Thyroid gland (tissue), 4 donors: ENCODE results near the gene PANK3. TPM values are rescaled to one million over a fixed set of nuclear protein-coding genes. Genes with fewer than 3 reads are reported as not detected.

Experiments used
- DNase-seq, 2 donors: peaks; one replicate each; pipeline ENCODE4 v3.0.0-alpha.2; 2019
- H3K27ac ChIP-seq, 3 donors: fragments of 200-600 bp; sonication (generic); 1 replicate in 2 of 3; 2 replicates in 1 of 3; pipeline ENCODE4 v1.5.1; 2016 to 2019; ENCODE audit warnings: mild to moderate bottlenecking in 1 of 3, moderate library complexity in 1 of 3
- H3K27me3 ChIP-seq: fragments of 200-600 bp; sonication (generic); one replicate; pipeline ENCODE4 v1.5.1; 2019
- H3K36me3 ChIP-seq, 2 donors: fragments of 200-600 bp; sonication (generic); one replicate each; pipeline ENCODE4 v1.5.1; 2016 to 2019
- H3K4me1 ChIP-seq, 2 donors: fragments of 200-600 bp; sonication (generic); one replicate each; pipeline ENCODE4 v1.5.1; 2017 to 2019
- H3K4me3 ChIP-seq, 3 donors: fragments of 200-600 bp; sonication (generic); replicated peaks in 1 of 3; 1 replicate in 2 of 3; 2 replicates in 1 of 3; pipeline ENCODE4 v1.5.1; 2016; ENCODE audit warnings: mild to moderate bottlenecking in 1 of 3
- H3K9me3 ChIP-seq: fragments of 200-600 bp; sonication (generic); one replicate; pipeline ENCODE4 v1.5.1; 2017
- POLR2A ChIP-seq, 2 donors: fragments of 450-650 bp; IDR thresholded peaks; one replicate each; pipeline ENCODE4 v1.6.1; 2017; ENCODE audit warnings: antibody characterized with exemption in 2 of 2, mild to moderate bottlenecking in 2 of 2, moderate library complexity in 1 of 2
- WGBS, 2 donors: methylation state at CpG; one replicate each; pipeline ENCODE4 v1.1.5; 2017; 5-methylcytosine and 5-hydroxymethylcytosine counted together
- intact Hi-C: fragments of 100-400 bp; cut with DNase I; formaldehyde crosslinking; loops from one replicate; pipeline ENCODE4 v1.15.1; 2023
- total RNA-seq, 4 donors: library from RNA; depleted of rRNA; stranded (reverse); fragments of >200 nt; gene quantifications; one replicate each; pipeline ENCODE4 v1.2.3, GENCODE V29; 2016
- TF ChIP-seq, protein P1 (sequence below), 6 experiments: fragments of 200-600 bp in 3 of 6; fragments of 450-650 bp in 3 of 6; sonication (generic) in 3 of 6; IDR thresholded peaks; one replicate each; pipeline ENCODE4 v1.5.1; 2016 to 2019; ENCODE audit warnings: antibody characterized with exemption in 6 of 6, mild to moderate bottlenecking in 2 of 6, inconsistent platforms in 1 of 6, moderate library complexity in 1 of 6

The PANK3 gene
- total RNA-seq, 4 donors from 2014 or later = 38.7 to 73.8 (median 49.3) TPM

DNA sequence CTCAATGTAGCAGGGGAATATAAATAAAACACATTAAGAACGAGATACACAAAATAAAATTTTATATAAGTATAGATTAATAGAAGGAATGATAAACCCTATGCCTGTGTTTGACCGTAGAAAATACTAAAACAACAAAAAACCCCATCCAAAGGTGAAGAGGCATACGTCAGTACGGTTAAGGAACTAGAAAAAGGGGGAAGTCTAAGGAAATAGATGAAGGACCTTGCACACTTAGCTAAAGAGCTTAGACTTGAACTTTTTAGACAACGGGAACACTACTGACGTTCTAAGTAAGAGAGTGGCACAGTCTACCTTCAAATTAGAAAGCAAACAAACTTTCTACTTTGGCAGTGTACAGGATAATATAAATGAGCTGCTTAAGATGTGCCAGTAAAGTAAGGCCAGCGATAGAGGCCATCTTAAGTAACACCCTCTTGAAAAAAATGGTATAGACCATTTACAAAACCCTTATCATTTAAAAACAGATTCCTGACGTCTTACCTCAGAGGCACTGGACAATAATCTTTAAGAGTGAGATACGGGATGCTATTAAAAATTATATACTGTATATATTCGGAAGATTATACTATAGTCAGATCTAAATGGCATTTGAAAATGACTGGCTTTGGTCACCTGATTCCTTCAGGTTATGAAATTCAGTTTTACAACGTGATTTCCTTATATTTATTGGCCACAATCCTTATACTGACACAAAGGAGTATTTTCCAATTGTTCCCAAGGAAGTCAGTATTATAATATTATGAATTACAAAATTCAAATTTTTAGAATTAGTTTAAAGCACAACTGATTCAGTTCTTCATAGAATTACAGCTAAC is 8.5 kb downstream of the PANK3 start:
- H3K4me3 ChIP-seq = no peak overlapping the region
- H3K36me3 ChIP-seq = peaks cover 0 to 5% of the 10 kb centered on the region in 2 donors
- intact Hi-C loops = no loop called here
- WGBS, 2 donors = 79 to 85% methylated on average over 11 of the region's 11 CpGs
- H3K27me3 ChIP-seq = no peaks in the 10 kb centered on the region
- H3K9me3 ChIP-seq = no peaks in the 10 kb centered on the region
- no peak overlapping the region for H3K27ac ChIP-seq
- TF ChIP-seq POLR2A (IDR thresholded peaks at IDR 0.05) = no peak
- TF ChIP-seq, protein P1, sequence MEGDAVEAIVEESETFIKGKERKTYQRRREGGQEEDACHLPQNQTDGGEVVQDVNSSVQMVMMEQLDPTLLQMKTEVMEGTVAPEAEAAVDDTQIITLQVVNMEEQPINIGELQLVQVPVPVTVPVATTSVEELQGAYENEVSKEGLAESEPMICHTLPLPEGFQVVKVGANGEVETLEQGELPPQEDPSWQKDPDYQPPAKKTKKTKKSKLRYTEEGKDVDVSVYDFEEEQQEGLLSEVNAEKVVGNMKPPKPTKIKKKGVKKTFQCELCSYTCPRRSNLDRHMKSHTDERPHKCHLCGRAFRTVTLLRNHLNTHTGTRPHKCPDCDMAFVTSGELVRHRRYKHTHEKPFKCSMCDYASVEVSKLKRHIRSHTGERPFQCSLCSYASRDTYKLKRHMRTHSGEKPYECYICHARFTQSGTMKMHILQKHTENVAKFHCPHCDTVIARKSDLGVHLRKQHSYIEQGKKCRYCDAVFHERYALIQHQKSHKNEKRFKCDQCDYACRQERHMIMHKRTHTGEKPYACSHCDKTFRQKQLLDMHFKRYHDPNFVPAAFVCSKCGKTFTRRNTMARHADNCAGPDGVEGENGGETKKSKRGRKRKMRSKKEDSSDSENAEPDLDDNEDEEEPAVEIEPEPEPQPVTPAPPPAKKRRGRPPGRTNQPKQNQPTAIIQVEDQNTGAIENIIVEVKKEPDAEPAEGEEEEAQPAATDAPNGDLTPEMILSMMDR (IDR thresholded peaks at IDR 0.05) = no peak
- DNase-seq = no peak
- peaks cover 15 to 24% of the 10 kb centered on the region in 2 donors for H3K4me1 ChIP-seq

DNA sequence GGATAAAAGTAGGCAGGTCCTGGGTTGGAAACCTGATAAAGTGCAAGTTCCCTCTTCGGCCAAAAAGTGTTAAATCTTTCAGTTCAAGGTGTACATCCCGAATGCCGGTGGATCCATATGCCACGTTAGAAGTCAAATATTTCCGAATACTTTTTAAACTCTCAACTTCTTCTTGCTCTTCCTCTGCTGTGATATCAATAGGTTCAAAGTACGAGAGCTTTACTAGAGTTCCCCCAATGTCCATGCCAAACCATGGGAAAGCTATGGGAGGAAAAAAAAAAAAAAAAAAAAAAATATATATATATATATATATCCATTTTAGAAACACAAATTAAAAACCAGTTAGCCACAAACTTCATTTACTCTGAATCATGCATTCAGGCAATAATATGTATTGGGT is 10.4 kb downstream of the PANK3 start:
- H3K27ac ChIP-seq = no peak overlapping the region
- no peak for DNase-seq
- no peak overlapping the region for H3K4me3 ChIP-seq
- no peaks in the 10 kb centered on the region for H3K27me3 ChIP-seq
- intact Hi-C loops = no loop called here
- no peak for TF ChIP-seq POLR2A (IDR thresholded peaks at IDR 0.05)
- TF ChIP-seq, protein P1 (IDR thresholded peaks at IDR 0.05) = no peak
- H3K9me3 ChIP-seq = no peaks in the 10 kb centered on the region
- H3K36me3 ChIP-seq = peaks cover 0 to 5% of the 10 kb centered on the region in 2 donors
- peaks cover 12 to 23% of the 10 kb centered on the region in 2 donors for H3K4me1 ChIP-seq
- 97 to 99% methylated on average over 6 of the region's 6 CpGs for WGBS, 2 donors

DNA sequence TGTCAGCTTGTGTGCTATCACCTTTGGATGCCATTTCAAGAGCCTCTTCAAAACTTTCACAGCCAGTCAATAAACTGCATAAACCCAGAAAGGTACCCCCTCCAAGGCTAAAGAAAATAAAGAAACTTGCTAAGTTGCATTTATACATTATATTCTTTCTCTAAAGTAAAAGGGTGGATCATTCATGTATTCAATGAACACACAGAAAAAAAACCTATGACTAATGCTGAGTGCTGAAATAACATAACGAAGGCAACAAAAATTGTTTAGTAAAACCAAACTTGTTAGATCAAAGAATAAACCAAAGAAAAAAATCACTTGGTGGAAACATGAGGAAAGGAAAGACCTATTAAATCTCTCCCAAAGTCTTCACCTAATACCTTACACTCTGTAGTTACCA is 15.2 kb downstream of the PANK3 start:
- H3K27ac ChIP-seq = peak overlapping the region in 1 of 3 donors; percentile 15
- 35 to 44% methylated on average over 1 of the region's 1 CpG for WGBS, 2 donors
- TF ChIP-seq POLR2A (IDR thresholded peaks at IDR 0.05) = no peak
- TF ChIP-seq, protein P1 (IDR thresholded peaks at IDR 0.05) = no peak
- intact Hi-C loops = no loop called here
- DNase-seq = no peak
- H3K4me1 ChIP-seq = peaks cover 9 to 32% of the 10 kb centered on the region in 2 donors
- H3K27me3 ChIP-seq = no peaks in the 10 kb centered on the region
- no peak overlapping the region for H3K4me3 ChIP-seq
- peaks cover 0 to 6% of the 10 kb centered on the region in 2 donors for H3K36me3 ChIP-seq
- no peaks in the 10 kb centered on the region for H3K9me3 ChIP-seq

DNA sequence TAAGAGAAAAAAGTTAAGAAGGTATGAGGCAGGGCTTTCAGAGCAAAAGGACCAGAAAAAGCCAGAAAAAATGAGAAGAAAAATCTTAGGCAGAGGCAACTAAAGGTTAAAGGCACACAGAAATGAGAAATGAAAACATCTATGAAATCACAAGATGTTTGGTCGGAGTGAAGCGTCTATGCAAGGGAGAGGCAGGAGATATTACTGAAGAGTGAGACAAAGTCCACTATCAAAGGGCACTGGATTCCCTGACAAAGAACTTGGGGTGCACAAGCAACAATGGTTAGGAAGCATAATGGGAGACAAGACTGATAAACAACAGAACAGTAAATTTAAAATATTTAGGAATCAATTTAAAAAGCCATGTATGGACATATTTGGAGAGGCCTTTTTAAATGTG is 16.9 kb downstream of the PANK3 start:
- peaks cover 9 to 28% of the 10 kb centered on the region in 2 donors for H3K4me1 ChIP-seq
- TF ChIP-seq, protein P1 (IDR thresholded peaks at IDR 0.05) = no peak
- TF ChIP-seq POLR2A (IDR thresholded peaks at IDR 0.05) = no peak
- H3K27ac ChIP-seq = no peak overlapping the region
- peaks cover 12 to 20% of the 10 kb centered on the region in 2 donors for H3K36me3 ChIP-seq
- H3K4me3 ChIP-seq = no peak overlapping the region
- H3K9me3 ChIP-seq = no peaks in the 10 kb centered on the region
- no peaks in the 10 kb centered on the region for H3K27me3 ChIP-seq
- intact Hi-C loops = no loop called here
- no peak for DNase-seq
- 71 to 80% methylated on average over 2 of the region's 2 CpGs for WGBS, 2 donors

DNA sequence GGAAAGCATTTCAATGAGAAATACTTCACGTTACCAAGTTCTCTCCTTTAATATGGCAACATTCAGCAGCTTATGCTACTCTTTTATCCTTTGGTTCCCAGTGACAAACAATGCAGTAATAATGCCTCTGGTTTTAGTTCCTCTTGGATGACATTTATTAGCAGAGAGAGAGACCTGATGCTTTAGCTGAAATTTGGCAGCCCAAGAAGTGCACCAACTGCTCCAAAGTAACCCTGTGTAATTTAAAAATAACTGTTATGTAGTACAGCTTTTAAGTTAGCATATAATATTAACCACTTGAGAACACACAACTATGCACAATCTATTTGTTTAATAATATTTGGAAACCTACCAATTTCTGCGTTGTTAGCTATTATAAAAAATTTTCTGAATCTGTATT is 21.8 kb downstream of the PANK3 start:
- no peak for TF ChIP-seq POLR2A (IDR thresholded peaks at IDR 0.05)
- TF ChIP-seq, protein P1 (IDR thresholded peaks at IDR 0.05) = no peak
- H3K9me3 ChIP-seq = no peaks in the 10 kb centered on the region
- H3K4me3 ChIP-seq = no peak overlapping the region
- intact Hi-C loops = no loop called here
- WGBS, 2 donors = 94 to 97% methylated on average over 2 of the region's 2 CpGs
- no peaks in the 10 kb centered on the region for H3K27me3 ChIP-seq
- no peak overlapping the region for H3K27ac ChIP-seq
- no peak for DNase-seq
- H3K36me3 ChIP-seq = peaks cover 17% of the 10 kb centered on the region in 2 donors
- peaks cover 0 to 9% of the 10 kb centered on the region in 2 donors for H3K4me1 ChIP-seq
